Astrocyte of the cerebellum (primary cell): ENCODE measurements around the gene PSG3.
"Not testable (repeated sequence)": the region's sequence is repeated elsewhere in the genome, so short reads cannot be mapped to it uniquely, and the experiment has no call there.

Experiments
- DNase-seq: peaks from one replicate; pipeline ENCODE4 v3.0.0-alpha.2; 2011; ENCODE audit warnings: low read depth
- H3K4me3 ChIP-seq: 2 replicates; pipeline ENCODE4 v1.5.1; 2011; ENCODE audit warnings: mild to moderate bottlenecking, low read depth, low read length, moderate library complexity
- CTCF ChIP-seq: IDR thresholded peaks from 2 replicates; pipeline ENCODE4 v1.5.1; 2012; ENCODE audit warnings: low read length, low read depth, moderate library complexity, mild to moderate bottlenecking; ENCODE audit errors: missing control alignments
- in situ Hi-C: cut with HindIII; loops from 2 replicates; pipeline ENCODE4 v1.10.0; 2017; ENCODE audit warnings: low sequenced_read_pairs

PSG3 gene

GRCh38 chr19:42758667-42759066 lies 18.4 kb upstream of the PSG3 start:
- DNase-seq, H3K4me3 ChIP-seq, in situ Hi-C loops: not testable (repeated sequence)
- TF ChIP-seq CTCF, result peak; percentile 26

GRCh38 chr19:42752246-42752645 lies 12.0 kb upstream of the PSG3 start:
- in situ Hi-C loops, DNase-seq, H3K4me3 ChIP-seq: not testable (repeated sequence)

- DNase-seq, in situ Hi-C loops, H3K4me3 ChIP-seq: not testable (repeated sequence)
- TF ChIP-seq CTCF, result peak; percentile 38
Measured at GRCh38 chr19:42741726-42742607, 1.7 kb upstream of the PSG3 start.

- H3K4me3 ChIP-seq, in situ Hi-C loops: not testable (repeated sequence)
- peak; percentile 11 for DNase-seq
Measured at GRCh38 chr19:42737581-42738011, 2.7 kb downstream of the PSG3 start.

- H3K4me3 ChIP-seq, DNase-seq, in situ Hi-C loops: not testable (repeated sequence)
Measured at GRCh38 chr19:42728341-42728740, 11.9 kb downstream of the PSG3 start.

- DNase-seq, in situ Hi-C loops, H3K4me3 ChIP-seq: not testable (repeated sequence)
Measured at GRCh38 chr19:42714000-42714399, 26.3 kb downstream of the PSG3 start.

- DNase-seq, H3K4me3 ChIP-seq, in situ Hi-C loops: not testable (repeated sequence)
Measured at GRCh38 chr19:42712753-42713152, 27.5 kb downstream of the PSG3 start.

- in situ Hi-C loops, H3K4me3 ChIP-seq, DNase-seq: not testable (repeated sequence)
Measured at GRCh38 chr19:42710986-42711385, 29.3 kb downstream of the PSG3 start.

GRCh38 chr19:42697884-42698283 lies 42.4 kb downstream of the PSG3 start:
- DNase-seq, result no peak
- in situ Hi-C loops, result no loop called here
- H3K4me3 ChIP-seq, result no peak overlapping the region
- no peak for TF ChIP-seq CTCF
